GM21367 (cell line): Measurements from ENCODE around the gene ABO.
"Not testable (repeated sequence)": the region's sequence is repeated elsewhere in the genome, so short reads cannot be mapped to it uniquely, and the experiment has no call there.

Source experiments
- ATAC-seq: cut with Tn5 transposase; IDR thresholded peaks from one replicate; pipeline ENCODE4 v1.9.1; 2021; ENCODE audit not compliant: unreplicated experiment

Gene ABO

DNA sequence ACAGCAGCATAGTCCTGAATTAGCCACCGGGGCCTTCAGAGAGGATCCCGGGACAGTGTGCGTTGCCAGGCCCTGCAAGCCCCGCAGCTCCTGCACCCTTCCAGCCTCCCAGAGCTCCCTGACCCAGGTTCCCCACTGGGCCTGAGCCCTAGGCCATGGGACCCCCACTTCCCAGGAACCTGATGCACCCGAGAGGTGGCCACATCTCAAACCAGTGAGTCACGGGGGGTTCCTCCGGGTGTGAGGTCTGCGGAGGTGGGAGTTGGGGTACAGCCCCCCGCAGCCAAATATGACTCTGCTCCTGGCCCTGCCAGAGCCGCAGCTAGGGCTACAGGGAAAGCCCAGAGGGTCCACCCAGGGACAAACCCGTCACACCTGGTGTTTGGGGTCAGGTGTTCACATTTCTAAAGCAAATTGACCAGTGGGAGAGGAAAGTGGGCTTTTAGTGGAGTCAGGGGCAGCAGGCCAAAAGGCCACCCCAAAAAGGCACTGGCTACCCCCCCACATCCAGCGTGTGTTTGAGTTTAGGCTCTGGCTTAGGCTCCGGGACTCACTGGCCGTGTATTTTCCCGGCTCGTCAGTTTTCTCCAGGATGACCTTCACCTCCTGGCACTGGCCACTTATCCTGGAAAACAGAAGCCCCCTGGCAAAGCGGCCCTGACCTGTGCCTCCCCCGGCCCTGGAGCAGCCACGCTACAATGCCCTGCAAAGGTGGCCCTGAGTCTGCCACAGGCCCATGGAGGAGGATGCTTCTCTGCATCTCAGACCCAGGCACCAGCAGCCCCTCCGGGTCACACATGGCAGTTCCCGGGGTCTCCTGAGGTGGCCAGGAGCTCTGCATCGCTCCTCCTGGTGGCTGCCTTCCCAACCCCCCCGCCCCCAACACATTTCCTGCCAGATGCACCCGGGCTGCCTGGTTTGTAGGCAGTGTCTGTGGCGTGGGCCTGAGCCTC, 48.5 kb downstream of the ABO start:
- no peak for ATAC-seq

DNA sequence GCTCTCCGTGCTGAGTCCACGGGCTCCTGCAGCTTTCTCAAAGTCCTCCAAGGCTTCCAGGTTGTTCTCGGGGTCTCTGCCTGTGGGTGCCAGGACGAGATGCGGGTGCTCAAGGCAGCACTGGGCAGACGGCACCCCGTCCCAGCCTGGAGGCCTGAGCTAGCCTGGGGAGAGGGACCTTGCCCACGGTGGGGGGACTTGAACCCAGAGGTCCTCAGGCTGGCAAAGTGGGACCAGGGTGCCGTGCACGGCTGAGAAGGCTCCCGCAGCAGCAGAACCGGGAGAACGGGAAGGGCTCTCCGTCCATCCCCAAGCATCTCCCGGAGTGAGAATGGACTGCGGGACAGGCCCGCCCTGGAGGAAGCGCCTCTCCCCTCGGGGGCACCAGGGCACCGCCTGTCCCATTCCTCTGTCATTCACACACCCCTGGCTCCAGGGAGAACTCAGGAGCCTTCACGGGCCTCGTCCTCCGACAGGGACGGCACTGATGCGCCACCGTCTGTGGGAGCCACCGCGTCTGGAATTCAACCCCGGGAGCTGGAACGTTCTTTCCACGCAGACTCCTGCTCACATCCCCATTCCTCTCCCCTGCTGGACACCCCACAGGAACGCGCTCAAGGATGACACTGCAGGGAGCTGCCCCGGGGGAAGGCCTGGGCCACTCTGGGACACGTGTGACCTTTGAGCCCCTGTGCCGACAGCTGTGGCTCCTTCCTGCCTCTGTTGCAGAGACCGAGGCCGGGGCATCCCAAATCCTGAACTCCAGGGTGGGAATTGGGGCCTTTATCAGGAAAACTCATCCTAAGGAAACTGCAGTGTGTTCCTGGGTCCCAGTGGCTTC, 49.6 kb downstream of the ABO start:
- ATAC-seq = no peak

DNA sequence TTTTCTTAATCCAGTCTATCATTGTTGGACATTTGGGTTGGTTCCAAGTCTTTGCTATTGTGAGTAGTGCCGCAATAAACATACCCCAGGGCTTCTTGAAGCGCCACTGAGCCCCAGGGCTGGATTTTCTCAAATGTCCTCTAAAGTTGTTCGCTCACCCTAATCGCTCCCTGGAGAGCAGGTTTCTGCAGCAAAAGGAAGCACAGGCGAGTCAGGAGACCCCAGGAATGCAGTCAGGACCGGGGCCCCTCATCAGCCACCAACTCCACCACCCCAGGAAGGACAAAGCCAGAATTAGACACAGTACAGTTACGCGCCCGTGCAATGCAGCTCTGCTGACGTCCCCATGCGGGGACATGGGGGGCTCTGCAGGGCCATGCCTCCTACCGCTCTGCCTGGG, 50.2 kb downstream of the ABO start:
- ATAC-seq = no peak

DNA sequence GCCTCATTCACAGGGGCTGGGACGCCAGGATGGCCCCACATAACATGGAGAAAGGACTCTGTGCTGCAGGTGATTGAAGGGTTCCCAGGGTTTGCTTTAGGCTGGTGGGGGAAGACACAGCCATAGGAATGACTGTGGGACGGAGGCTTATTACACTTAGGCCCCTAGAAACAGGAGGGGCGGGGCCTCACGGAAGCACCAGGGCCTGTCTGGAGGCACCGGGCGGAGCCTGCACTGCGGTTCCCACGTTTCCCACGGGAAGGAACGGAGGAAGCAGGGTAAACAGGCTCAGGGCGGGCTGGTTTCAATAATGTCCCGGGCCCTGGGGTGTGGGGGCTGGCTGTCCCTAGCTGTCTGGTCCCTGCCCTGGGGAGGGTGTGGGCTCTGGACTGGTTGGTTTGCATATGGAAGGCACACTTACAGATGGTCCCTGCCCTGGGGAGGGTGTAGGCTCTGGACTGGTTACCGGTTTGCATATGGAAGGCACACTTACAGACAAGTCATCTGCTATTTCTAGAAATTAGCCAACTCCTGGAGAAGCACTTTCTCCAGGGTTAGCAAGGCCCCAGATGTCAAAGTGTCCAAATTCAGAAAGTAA, 51.7 kb downstream of the ABO start:
- ATAC-seq = not testable (repeated sequence)

DNA sequence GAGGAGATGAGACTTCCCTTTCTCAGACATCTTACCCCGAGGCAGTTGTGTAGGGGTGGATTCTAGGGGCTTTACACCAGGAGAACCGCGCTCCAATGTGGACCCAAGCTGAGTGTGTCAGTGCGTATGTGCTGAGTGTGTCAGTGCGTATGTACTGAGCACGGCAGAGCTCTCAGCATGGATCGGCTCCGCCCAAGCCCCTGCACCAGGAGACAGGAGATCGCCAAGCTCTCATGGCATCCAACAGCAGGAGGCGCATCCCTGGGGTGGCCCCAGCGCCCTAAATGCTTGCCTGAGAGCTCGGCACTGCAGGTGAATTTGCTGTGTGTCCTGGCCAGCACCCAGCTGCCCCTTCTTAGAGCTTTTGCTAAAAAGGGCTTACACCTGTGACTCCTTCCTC, 53.0 kb downstream of the ABO start:
- not testable (repeated sequence) for ATAC-seq

DNA sequence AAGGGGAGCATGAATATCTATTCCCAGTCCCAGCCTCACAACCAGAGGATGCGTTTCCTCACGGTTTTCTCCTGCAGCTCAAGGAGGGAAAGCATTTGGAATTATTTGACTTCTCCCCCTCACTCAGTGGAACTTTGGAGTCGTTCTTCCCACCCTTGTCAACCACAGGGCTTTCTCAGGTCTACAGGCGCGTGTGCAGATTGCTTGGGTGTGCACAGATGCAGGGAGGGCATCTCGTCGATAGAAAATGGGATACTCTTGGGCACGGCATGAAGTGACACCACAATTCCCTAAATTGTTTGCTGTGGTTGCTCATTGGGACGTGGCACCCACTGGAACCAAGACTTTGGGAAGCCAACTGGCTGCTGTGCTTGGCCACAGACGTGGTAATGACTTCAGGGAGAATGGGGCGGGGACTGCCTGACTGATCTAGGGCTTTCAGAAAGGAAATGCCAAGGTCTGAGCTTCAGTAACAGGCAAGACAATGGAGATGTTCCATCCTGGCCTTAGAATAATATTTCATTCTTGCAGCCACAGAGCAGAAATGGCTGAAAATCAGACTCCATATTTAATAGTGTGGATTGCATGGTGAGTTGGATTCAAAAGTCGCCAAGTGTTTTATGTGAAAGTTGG, 53.7 kb downstream of the ABO start:
- ATAC-seq = no peak

DNA sequence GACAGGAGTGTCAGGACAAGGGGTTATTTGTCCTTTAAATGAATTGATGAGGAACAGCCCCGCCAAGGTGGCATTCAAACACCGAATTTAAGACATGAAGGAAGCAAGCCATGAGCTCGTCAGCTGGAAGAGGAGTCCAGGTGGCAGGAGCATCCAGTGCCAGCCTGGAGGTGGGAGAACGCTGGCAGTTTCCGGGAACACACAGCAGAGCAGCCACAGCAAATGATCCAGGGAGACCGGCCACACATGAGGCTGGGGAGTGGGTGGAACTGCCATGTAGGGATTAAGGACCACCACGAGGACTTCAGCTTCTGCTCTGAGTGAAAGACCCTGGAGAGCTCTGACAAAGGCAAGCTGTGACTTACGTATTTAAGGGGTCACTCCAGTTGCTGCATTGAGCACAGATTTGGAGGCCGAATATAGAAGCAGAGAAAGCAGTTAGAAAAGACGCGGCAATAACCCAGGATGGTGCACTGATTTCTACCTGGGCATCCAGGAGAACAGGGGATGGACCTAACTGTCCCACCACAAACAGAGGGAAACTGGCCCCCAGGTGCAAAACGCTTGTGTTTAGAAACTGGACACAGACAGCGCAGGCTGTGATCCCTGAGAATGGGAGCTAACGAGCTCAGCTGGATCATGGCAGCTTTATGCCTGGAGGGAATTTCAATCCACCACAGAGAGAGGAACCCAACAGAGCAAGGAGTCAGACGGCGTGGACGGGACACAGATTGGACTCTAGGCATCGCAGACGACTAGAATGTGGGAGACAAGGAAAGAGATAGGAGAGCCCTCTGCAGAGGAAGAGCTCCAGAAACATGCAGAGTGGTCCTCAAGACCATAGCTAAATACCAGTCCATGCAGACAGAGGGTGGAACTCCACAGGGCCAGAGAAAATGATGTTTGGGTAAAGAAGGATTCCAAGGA, 56.7 kb downstream of the ABO start:
- ATAC-seq = not testable (repeated sequence)

DNA sequence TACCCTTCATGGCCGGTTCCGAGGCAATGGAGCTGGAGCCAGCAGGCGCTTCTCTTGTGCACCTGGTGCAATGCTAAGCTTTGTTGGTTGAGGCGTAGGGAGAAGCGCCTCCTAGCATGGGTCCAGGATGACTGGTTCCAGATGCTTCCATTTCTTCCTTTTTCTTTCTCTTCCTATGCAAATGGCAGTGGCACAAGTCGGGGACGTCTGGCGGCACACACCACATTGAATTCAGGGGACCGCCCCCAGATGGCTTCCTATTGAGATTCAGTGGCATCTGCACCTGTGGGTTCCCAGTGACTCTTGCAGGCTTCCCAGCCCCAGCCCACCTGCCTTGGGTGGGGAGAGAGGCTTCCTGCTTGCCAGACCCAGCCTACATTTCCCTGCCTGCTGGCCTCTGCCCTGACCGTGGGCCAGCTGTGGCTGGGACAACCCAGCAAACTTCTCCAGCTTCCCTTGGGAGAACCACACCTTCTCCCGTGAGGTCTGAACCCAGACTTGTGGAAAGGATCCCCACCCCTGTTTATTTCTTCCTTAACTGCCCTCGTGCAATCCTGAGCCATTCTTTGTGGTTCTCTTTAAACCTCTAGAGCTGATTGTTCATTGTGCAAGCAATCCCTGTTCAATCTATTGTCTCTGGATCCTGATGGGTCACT, 57.5 kb downstream of the ABO start:
- not testable (repeated sequence) for ATAC-seq

DNA sequence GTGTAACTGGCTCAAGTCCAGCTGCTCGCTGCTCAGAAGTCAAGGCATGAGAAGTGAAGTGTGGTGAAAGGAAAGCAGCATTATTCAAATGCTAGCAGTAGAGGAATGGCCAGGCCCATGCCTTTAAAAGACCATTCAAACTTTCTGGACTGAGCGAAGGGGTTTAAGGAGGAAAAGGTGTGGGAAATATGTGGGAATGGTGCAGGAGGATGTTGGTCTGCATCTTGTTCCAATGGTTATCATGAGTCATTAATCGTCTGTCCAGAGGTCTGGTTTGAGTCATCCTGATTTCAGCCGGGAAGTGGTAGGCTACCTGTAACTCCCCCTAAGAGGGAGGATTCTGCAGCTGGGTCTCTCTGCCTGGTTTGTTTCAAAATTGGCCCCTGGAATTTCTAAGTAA, 60.7 kb downstream of the ABO start:
- not testable (repeated sequence) for ATAC-seq

DNA sequence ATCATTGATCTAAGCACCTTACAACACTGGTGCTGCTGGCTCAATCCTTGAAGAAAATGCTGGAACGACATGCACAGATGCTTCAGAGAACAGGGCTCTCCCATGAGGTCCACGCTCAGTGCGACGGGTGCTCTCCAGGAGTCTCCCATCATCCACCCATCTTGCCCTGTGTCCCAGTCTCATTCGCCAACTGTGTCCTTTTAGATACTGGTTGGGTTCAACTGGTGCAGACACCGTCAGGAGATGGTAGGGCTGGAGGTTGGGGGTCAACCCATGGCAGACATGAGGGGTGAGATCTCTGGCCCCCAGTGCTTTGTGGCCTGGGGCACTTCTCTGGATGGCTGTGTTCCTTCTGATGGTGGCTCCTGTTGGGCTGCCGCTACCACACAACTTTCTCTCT, 64.4 kb downstream of the ABO start:
- no peak for ATAC-seq

DNA sequence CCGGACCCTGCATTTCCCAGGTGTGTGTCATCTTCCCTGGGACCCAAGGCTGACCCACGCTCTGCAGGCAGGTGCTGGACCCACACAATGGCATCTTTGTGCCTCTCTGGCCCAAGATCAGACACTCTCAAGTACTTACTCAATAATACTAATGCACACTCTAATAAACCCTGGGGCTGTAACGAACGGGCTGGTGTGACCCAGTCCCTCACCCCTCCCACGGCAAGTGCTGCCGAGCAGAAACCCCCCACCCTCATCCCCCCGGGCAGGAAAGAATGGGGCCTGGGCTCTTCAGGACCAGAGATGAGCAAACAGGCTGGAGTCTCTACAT, 64.8 kb downstream of the ABO start:
- ATAC-seq = no peak

DNA sequence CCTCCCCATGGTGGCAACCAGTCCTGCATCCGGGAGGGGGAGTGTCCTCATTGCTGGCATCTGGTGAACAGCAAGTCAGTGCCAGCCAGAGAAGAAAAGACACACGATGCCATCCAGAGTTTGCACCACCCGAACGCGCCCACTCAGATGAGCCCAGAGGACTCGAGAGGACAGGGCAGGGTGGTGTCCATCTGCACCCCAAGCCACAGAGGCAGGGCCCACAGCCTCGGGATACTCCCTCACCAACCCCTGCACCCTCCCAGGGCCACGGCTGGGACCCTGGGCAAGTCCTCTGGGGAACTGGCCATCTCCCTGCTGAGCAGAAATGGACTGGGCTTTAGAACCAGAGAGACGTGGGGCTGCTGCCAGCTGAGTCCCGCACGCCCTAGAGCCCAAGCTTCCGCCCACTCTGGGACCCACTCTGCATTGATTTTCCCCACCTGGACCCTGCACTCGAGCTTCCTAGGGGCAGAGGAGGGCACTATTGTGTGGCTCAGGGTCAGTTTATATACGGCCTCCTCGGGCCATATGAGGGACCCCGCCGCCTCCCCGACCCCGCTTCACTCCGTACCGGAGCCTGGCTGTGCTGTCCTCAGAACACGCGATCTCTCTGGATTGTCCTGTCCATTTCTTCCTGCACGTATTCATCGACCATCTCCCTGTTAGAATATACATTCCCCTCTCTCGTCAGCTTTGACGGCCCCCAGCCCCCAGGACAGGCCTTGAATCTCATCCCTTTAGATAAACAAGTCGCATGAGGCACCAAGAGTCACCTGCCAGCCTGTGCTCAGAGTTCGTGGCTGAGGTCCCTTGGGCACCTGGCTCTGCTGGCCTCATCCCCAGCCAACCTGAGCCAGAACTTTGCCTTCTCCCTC, 65.4 kb downstream of the ABO start:
- not testable (repeated sequence) for ATAC-seq

DNA sequence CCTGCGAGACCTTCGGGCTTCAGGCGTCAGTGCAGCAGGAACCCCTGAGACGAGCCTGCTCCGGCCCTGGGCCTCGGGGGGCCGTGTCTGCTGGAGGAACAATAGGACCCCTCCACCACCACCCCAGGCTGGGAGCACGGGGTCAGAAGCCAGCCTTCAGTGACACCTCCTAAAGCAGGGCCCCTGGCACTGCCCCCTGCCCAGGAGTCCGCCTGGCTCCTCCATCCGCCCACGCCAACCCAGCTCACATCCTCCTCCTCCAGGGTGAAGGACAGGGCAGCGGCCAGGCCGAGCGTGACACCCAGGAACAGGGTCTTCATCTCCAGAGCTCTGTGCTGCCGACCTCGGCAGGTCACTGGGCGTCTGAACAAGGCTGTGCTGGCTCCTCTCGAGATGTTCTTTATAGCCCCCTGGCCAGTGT, 66.1 kb downstream of the ABO start, which contains the start of gene OBP2B:
TSS of gene OBP2B (minus strand) at position 371 of the 421 bp plus-strand sequence. CDS start at position 320, 51 bp downstream.
- not testable (repeated sequence) for ATAC-seq

DNA sequence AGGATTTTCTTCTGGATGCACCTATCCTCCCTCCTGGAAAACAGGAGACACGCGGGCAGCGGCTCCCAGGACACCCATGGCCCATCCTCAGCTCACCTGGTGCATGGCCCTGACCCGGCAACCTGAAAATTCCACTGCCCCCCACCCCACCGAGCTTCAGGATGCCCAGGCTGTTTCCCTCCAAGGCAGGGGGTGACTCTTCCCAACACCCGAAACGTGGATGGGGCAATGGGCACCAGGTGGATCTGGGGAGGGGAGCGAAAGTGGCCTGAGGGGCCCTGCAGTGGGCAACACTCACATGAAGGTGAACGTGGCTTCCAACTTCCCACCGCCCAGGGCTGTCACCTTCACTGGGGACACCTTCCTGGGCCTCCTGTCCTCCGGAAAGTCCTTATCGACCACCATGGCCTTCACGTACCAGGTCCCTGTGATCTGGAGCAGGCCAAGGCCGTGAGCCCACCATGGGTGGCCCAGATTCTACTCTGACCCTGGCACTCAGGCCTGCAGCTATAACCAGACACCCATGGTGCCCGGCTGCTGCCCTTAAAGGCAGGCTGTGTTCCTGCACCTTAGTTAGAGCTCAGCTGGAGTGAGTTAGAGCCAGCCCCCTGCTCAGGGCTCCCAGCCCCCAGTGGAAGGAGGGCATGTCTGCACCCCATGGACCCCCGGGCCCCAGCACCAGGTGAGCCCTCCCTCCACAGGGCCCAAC, 66.7 kb downstream of the ABO start:
- not testable (repeated sequence) for ATAC-seq

DNA sequence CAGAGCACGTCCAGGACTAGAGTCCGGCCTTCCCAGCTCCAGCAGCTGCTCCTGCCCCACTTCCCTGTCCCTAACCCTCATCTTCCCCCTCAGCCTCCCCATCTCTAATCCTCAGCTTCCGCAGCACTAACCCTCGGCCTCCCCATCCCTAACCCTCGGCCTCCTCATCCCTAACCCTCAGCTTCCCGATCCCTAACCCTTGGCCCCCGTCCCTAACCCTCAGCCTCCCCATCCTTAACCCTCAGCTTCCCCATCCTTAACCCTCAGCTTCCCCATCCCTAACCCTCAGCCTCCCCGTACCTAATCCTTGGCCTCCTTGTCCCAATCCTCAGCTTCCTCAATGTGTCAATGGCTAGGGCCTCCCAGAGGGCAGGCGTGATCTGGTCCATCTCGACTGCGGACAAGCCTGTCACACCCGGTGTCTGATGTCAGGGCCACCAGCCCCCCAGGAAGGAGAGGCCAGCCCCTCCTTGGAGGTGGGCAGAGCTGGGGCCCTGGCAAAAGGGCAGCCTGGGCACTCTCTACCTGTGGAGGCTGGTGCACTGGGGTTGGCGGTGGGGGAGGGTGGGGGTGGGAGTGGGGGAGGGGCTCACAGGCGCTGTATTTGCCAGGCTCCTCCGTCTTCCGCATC, 67.3 kb downstream of the ABO start:
- no peak for ATAC-seq

DNA sequence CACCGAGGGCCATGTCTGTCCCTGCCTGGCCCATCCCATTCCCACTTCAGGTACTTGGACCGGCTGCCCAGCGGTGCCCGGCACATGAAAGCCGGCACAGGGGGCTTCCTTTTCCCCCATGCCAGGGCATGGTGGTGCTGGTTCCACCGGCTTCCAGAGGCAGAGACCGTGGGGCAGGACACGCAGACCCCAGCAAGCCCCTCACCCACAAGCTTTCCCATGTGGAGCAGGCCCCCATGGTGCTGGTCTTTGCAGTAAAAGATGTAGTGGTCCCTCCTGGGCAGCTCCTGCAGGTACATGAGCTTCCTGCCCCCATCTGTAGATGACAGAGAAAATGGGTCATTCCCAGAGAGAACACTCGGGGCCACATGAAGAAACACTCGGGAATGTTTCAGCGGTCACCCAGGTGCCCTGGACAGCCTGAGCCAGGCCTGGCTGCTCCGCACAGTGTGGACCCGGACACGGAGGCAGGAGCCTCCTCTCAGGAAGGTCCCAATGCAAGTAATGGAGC, 67.9 kb downstream of the ABO start:
- ATAC-seq = no peak
